Osteoblast (primary cell): ENCODE results near the gene BET1L. TPM values are rescaled to one million over a fixed set of nuclear protein-coding genes. Genes with fewer than 3 reads are reported as not detected.
A peak's percentile ranks its signal among the peaks of the same experiment; 100 is the strongest.

Source experiments
- DNase-seq: peaks from one replicate; pipeline ENCODE4 v3.0.0; 2011; ENCODE audit warnings: low spot score, mixed read lengths; ENCODE audit not compliant: insufficient read length; ENCODE audit errors: missing footprints
- H2AFZ ChIP-seq: 2 replicates; pipeline ENCODE4 v1.6.0; 2011; ENCODE audit warnings: mild to moderate bottlenecking, low read length
- H3K27ac ChIP-seq: 2 replicates; pipeline ENCODE4 v1.5.1; 2011; ENCODE audit warnings: mild to moderate bottlenecking, low read depth, low read length, moderate library complexity
- H3K27me3 ChIP-seq: 2 replicates; pipeline ENCODE4 v1.6.0; 2012; ENCODE audit warnings: mild to moderate bottlenecking, control low read depth, inconsistent platforms, low read length, moderate library complexity; ENCODE audit not compliant: insufficient read depth
- H3K36me3 ChIP-seq: 2 replicates; pipeline ENCODE4 v1.5.1; 2011; ENCODE audit warnings: mild to moderate bottlenecking, low read length, control low read depth, moderate library complexity; ENCODE audit not compliant: insufficient read depth
- H3K4me1 ChIP-seq: 2 replicates; pipeline ENCODE4 v1.5.1; 2011; ENCODE audit warnings: mild to moderate bottlenecking, low read length, control low read depth, moderate library complexity; ENCODE audit not compliant: insufficient read depth
- H3K4me2 ChIP-seq: 2 replicates; pipeline ENCODE4 v1.6.0; 2011; ENCODE audit warnings: mild to moderate bottlenecking, low read length; ENCODE audit not compliant: insufficient read depth
- H3K4me3 ChIP-seq: fragments of 200-600 bp; sonication (generic); 3 replicates; pipeline ENCODE4 v1.5.1; 2012; ENCODE audit warnings: mild to moderate bottlenecking, low read length, inconsistent platforms; ENCODE audit not compliant: insufficient read depth
- H3K79me2 ChIP-seq: 2 replicates; pipeline ENCODE4 v1.6.0; 2012; ENCODE audit warnings: mild to moderate bottlenecking, low read length, control low read depth, inconsistent platforms; ENCODE audit not compliant: insufficient read depth
- H3K9me3 ChIP-seq: 2 replicates; pipeline ENCODE4 v1.5.1; 2011; ENCODE audit warnings: low read depth, low read length, control low read depth
- H4K20me1 ChIP-seq: 2 replicates; pipeline ENCODE4 v1.6.0; 2012; ENCODE audit warnings: mild to moderate bottlenecking, low read length, control low read depth; ENCODE audit not compliant: insufficient read depth
- CTCF ChIP-seq: IDR thresholded peaks from 2 replicates; pipeline ENCODE4 v1.5.1; 2011; ENCODE audit warnings: mild to moderate bottlenecking, low read depth, low read length, moderate library complexity; ENCODE audit errors: extremely low read depth
- total RNA-seq: library from RNA; depleted of rRNA; stranded (reverse); fragments of >200 nt; gene quantifications from 2 replicates; pipeline ENCODE4 v1.2.3, GENCODE V29; 2012

The BET1L gene
- total RNA-seq, 1 donor = 24.6 TPM

- Histone ChIP-seq H2AFZ (no peak overlapping the region), H4K20me1 (peaks cover 4% of the 10 kb centered on the region), H3K4me1 (no peaks in the 10 kb centered on the region), H3K27ac (no peak overlapping the region), H3K27me3 (no peaks in the 10 kb centered on the region), H3K4me2 (no peak overlapping the region), H3K4me3 (no peak overlapping the region), H3K79me2 (no peaks in the 10 kb centered on the region), H3K36me3 (peaks cover 71% of the 10 kb centered on the region), H3K9me3 (no peaks in the 10 kb centered on the region)
- TF ChIP-seq CTCF = peak; percentile 61
- no peak for DNase-seq
Observed at GRCh38 chr11:250740-251299, 43.6 kb upstream of the BET1L start.

DNA sequence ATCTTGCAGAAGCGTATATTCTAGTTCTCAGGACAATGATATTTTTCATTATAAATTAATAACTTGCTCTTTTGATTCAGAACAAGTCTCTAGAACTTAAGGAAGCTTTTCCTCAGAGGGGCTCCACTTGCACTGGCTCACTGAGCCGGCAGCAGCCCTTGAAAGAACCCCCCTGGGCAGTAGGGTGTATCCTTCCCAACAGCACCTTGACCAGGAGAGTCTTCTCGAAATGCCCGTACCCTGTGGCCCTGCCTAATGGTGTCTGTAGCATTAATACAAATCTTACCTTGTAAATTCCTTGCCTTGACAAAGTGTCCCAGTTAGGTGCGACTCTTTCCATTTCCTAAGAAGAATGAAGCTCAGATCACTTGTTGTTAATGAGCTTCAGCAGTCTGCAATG lies 43.1 kb upstream of the BET1L start:
- Histone ChIP-seq H4K20me1 (peaks cover 5% of the 10 kb centered on the region), H3K9me3 (no peaks in the 10 kb centered on the region), H3K4me1 (no peaks in the 10 kb centered on the region), H3K79me2 (peaks cover 2% of the 10 kb centered on the region), H3K4me2 (no peak overlapping the region), H3K27ac (no peak overlapping the region), H3K36me3 (peaks cover 76% of the 10 kb centered on the region), H2AFZ (no peak overlapping the region), H3K4me3 (no peak overlapping the region), H3K27me3 (no peaks in the 10 kb centered on the region)
- DNase-seq = no peak
- TF ChIP-seq CTCF = no peak

GRCh38 chr11:249062-249461 lies 41.9 kb upstream of the BET1L start:
- no peaks in the 10 kb centered on the region for H3K9me3 ChIP-seq
- no peak overlapping the region for H2AFZ ChIP-seq
- H3K4me2 ChIP-seq = no peak overlapping the region
- peaks cover 10% of the 10 kb centered on the region for H4K20me1 ChIP-seq
- H3K79me2 ChIP-seq = peaks cover 3% of the 10 kb centered on the region
- no peak for TF ChIP-seq CTCF
- peaks cover 88% of the 10 kb centered on the region for H3K36me3 ChIP-seq
- H3K4me1 ChIP-seq = no peaks in the 10 kb centered on the region
- no peaks in the 10 kb centered on the region for H3K27me3 ChIP-seq
- no peak for DNase-seq
- H3K4me3 ChIP-seq = no peak overlapping the region
- no peak overlapping the region for H3K27ac ChIP-seq

GRCh38 chr11:244376-244775 lies 37.2 kb upstream of the BET1L start:
- no peak for TF ChIP-seq CTCF
- H3K27me3 ChIP-seq = no peaks in the 10 kb centered on the region
- H3K36me3 ChIP-seq = peaks cover 84% of the 10 kb centered on the region

More at GRCh38 chr11:244376-244775, 37.2 kb upstream of the BET1L start:
- H3K4me3 ChIP-seq = no peak overlapping the region
- H3K4me1 ChIP-seq = no peaks in the 10 kb centered on the region
- H3K9me3 ChIP-seq = no peaks in the 10 kb centered on the region
- DNase-seq = no peak
- no peak overlapping the region for H3K27ac ChIP-seq
- no peak overlapping the region for H3K4me2 ChIP-seq
- H4K20me1 ChIP-seq = peaks cover 19% of the 10 kb centered on the region
- peaks cover 36% of the 10 kb centered on the region for H3K79me2 ChIP-seq
- no peak overlapping the region for H2AFZ ChIP-seq
